ENCODE data around the gene FOSL2. TPM values are rescaled to one million over a fixed set of nuclear protein-coding genes. Genes with fewer than 3 reads are reported as not detected.

The FOSL2 gene
- total and polyA plus RNA-seq, 2 experiments from 2014 or later, result 0.60 to 4.3 TPM

DNA sequence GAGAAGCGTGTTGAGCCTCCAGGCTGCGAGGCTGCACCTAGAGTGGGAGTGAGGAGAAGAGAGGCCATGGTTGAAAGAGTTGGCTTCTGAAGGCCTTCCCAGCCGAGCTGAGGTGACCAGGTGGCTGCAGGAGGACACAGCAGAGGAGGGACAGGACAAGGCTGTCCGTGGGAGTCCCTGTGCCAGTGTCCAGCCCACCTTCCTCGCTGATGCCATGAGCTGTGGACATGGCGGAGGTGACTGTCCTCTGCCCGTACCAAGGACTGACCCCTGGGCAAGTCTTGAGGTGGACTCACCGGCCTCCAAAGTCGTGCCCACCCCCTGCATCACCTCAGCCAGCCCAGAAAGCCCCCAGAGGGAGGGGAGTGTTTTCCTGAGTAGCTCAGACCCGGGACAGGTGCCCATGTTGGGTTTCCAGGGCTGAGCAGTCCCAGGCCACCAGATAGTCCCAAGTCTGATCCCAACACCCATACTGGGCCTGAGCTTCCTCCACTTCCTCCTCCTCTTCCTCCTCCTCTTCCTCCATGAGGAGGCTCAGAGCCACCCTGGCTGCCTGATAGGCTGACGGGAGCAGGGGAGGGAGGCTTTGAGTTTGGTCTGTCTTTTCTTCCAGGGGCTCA is 43.0 kb upstream of the FOSL2 start:
- no peaks in the 10 kb centered on the region for H3K36me3 Mint-ChIP-seq (ENCODE audit: low read depth)
- no peak overlapping the region for H3K27ac Mint-ChIP-seq
- no peak overlapping the region for H3K4me3 Mint-ChIP-seq
- no peak for TF ChIP-seq CREB1 (CRISPR knock-in tag; IDR thresholded peaks at IDR 0.05; ENCODE audit: low read depth)
- no peak for TF ChIP-seq REST (IDR thresholded peaks at IDR 0.05; ENCODE audit: unreplicated experiment)
- TF ChIP-seq NANOG (IDR thresholded peaks at IDR 0.05; ENCODE audit: borderline replicate concordance), result no peak
- TF ChIP-seq EZH2 (IDR thresholded peaks at IDR 0.05; ENCODE audit: low read depth, unreplicated experiment), result no peak
- no peak for TF ChIP-seq ZNF331 (CRISPR knock-in tag; IDR thresholded peaks at IDR 0.05; ENCODE audit: low read depth)
- TF ChIP-seq JUNB (IDR thresholded peaks at IDR 0.05; ENCODE audit: unreplicated experiment), result no peak
- no peak for TF ChIP-seq ETS1 (IDR thresholded peaks at IDR 0.05)
- TF ChIP-seq EZH2phosphoT487 (IDR thresholded peaks at IDR 0.05; ENCODE audit: unreplicated experiment), result no peak
- TF ChIP-seq, protein P1, sequence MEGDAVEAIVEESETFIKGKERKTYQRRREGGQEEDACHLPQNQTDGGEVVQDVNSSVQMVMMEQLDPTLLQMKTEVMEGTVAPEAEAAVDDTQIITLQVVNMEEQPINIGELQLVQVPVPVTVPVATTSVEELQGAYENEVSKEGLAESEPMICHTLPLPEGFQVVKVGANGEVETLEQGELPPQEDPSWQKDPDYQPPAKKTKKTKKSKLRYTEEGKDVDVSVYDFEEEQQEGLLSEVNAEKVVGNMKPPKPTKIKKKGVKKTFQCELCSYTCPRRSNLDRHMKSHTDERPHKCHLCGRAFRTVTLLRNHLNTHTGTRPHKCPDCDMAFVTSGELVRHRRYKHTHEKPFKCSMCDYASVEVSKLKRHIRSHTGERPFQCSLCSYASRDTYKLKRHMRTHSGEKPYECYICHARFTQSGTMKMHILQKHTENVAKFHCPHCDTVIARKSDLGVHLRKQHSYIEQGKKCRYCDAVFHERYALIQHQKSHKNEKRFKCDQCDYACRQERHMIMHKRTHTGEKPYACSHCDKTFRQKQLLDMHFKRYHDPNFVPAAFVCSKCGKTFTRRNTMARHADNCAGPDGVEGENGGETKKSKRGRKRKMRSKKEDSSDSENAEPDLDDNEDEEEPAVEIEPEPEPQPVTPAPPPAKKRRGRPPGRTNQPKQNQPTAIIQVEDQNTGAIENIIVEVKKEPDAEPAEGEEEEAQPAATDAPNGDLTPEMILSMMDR (conservative IDR thresholded peaks at IDR 0.05; ENCODE audit: low read depth in 2 of 2), result no peak
- TF ChIP-seq, protein P2, sequence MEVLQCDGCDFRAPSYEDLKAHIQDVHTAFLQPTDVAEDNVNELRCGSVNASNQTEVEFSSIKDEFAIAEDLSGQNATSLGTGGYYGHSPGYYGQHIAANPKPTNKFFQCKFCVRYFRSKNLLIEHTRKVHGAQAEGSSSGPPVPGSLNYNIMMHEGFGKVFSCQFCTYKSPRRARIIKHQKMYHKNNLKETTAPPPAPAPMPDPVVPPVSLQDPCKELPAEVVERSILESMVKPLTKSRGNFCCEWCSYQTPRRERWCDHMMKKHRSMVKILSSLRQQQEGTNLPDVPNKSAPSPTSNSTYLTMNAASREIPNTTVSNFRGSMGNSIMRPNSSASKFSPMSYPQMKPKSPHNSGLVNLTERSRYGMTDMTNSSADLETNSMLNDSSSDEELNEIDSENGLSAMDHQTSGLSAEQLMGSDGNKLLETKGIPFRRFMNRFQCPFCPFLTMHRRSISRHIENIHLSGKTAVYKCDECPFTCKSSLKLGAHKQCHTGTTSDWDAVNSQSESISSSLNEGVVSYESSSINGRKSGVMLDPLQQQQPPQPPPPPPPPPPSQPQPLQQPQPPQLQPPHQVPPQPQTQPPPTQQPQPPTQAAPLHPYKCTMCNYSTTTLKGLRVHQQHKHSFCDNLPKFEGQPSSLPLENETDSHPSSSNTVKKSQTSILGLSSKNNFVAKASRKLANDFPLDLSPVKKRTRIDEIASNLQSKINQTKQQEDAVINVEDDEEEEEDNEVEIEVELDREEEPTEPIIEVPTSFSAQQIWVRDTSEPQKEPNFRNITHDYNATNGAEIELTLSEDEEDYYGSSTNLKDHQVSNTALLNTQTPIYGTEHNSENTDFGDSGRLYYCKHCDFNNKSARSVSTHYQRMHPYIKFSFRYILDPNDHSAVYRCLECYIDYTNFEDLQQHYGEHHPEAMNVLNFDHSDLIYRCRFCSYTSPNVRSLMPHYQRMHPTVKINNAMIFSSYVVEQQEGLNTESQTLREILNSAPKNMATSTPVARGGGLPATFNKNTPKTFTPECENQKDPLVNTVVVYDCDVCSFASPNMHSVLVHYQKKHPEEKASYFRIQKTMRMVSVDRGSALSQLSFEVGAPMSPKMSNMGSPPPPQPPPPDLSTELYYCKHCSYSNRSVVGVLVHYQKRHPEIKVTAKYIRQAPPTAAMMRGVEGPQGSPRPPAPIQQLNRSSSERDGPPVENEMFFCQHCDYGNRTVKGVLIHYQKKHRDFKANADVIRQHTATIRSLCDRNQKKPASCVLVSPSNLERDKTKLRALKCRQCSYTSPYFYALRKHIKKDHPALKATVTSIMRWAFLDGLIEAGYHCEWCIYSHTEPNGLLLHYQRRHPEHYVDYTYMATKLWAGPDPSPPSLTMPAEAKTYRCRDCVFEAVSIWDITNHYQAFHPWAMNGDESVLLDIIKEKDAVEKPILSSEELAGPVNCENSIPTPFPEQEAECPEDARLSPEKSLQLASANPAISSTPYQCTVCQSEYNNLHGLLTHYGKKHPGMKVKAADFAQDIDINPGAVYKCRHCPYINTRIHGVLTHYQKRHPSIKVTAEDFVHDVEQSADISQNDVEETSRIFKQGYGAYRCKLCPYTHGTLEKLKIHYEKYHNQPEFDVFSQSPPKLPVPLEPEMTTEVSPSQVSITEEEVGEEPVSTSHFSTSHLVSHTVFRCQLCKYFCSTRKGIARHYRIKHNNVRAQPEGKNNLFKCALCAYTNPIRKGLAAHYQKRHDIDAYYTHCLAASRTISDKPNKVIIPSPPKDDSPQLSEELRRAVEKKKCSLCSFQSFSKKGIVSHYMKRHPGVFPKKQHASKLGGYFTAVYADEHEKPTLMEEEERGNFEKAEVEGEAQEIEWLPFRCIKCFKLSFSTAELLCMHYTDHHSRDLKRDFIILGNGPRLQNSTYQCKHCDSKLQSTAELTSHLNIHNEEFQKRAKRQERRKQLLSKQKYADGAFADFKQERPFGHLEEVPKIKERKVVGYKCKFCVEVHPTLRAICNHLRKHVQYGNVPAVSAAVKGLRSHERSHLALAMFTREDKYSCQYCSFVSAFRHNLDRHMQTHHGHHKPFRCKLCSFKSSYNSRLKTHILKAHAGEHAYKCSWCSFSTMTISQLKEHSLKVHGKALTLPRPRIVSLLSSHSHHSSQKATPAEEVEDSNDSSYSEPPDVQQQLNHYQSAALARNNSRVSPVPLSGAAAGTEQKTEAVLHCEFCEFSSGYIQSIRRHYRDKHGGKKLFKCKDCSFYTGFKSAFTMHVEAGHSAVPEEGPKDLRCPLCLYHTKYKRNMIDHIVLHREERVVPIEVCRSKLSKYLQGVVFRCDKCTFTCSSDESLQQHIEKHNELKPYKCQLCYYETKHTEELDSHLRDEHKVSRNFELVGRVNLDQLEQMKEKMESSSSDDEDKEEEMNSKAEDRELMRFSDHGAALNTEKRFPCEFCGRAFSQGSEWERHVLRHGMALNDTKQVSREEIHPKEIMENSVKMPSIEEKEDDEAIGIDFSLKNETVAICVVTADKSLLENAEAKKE (CRISPR knock-in tag; IDR thresholded peaks at IDR 0.05), result no peak
- TF ChIP-seq STAT1 (IDR thresholded peaks at IDR 0.05; ENCODE audit: unreplicated experiment), result no peak
- no peak for TF ChIP-seq POLR2AphosphoS5 (IDR thresholded peaks at IDR 0.05; ENCODE audit: low read depth)
- TF ChIP-seq ZNF114 (CRISPR knock-in tag; IDR thresholded peaks at IDR 0.05), result no peak
- Histone ChIP-seq H3K27me3 (ENCODE audit: insufficient read depth) (no peaks in the 10 kb centered on the region), H3K4me3 (no peak overlapping the region), H3K4me2 (no peak overlapping the region), H3K9me2 (ENCODE audit: insufficient read depth) (no peaks in the 10 kb centered on the region), H3K79me2 (replicated peaks; ENCODE audit: insufficient read depth) (no peaks in the 10 kb centered on the region), H3K36me3 (ENCODE audit: insufficient read depth) (no peaks in the 10 kb centered on the region), H2AFZ (no peak overlapping the region), H3F3A (replicated peaks; ENCODE audit: low read depth) (no peaks in the 10 kb centered on the region), H3K4me1 (ENCODE audit: insufficient read depth) (no peaks in the 10 kb centered on the region), H4K20me1 (replicated peaks; ENCODE audit: insufficient read depth) (no peaks in the 10 kb centered on the region), H3K27ac (ENCODE audit: low read depth) (no peak overlapping the region)
- ATAC-seq, result no peak
- DNase-seq (ENCODE audit: low spot score), result no peak
- no peaks in the 10 kb centered on the region; the same call in 2 of the 3 replicates for H3K4me1 Mint-ChIP-seq
- H3K9me3 Mint-ChIP-seq, result no peaks in the 10 kb centered on the region
- H3K27me3 Mint-ChIP-seq (ENCODE audit: insufficient read depth, low read depth, poor library complexity), result peaks cover 1% of the 10 kb centered on the region
